ENCODE data around the gene AUH.

AUH gene

GRCh38 chr9:91246846-91247245, 114.9 kb downstream of the AUH start:
- no peak overlapping the region for H3K4me3 ChIP-seq (ENCODE audit: low read depth in 1 of 5, low read length in 5 of 5)
- no peaks in the 10 kb centered on the region for H3K27me3 ChIP-seq (ENCODE audit: control insufficient read depth in 5 of 5, insufficient read depth in 4 of 5, low read length in 5 of 5)
- no peaks in the 10 kb centered on the region for H3K4me1 ChIP-seq (ENCODE audit: control insufficient read depth in 5 of 5, insufficient read depth in 5 of 5, low read length in 5 of 5)
- H3K9ac ChIP-seq (ENCODE audit: low read length in 5 of 5), result no peak overlapping the region
- no peak overlapping the region for H3K27ac ChIP-seq (ENCODE audit: low read depth, low read length)
- no peaks in the 10 kb centered on the region for H3K9me3 ChIP-seq (ENCODE audit: control insufficient read depth in 5 of 5, low read length in 5 of 5)
- peaks cover 0 to 4% (median 0%) of the 10 kb centered on the region in 5 donors for H3K36me3 ChIP-seq (ENCODE audit: control insufficient read depth in 5 of 5, insufficient read depth in 5 of 5, low read length in 5 of 5)

- no peak overlapping the region for H3K27ac ChIP-seq (ENCODE audit: low read depth, low read length)
Observed at GRCh38 chr9:91245431-91246313, 116.0 kb downstream of the AUH start.

GRCh38 chr9:91243029-91243428, 118.7 kb downstream of the AUH start:
- no peaks in the 10 kb centered on the region for H3K27me3 ChIP-seq (ENCODE audit: control insufficient read depth in 5 of 5, insufficient read depth in 4 of 5, low read length in 5 of 5)
- H3K9ac ChIP-seq (ENCODE audit: low read length in 5 of 5), result no peak overlapping the region
- H3K4me3 ChIP-seq (ENCODE audit: low read depth in 1 of 5, low read length in 5 of 5), result no peak overlapping the region
- H3K4me1 ChIP-seq (ENCODE audit: control insufficient read depth in 5 of 5, insufficient read depth in 5 of 5, low read length in 5 of 5), result no peaks in the 10 kb centered on the region
- peaks cover 0 to 4% (median 0%) of the 10 kb centered on the region in 5 donors for H3K36me3 ChIP-seq (ENCODE audit: control insufficient read depth in 5 of 5, insufficient read depth in 5 of 5, low read length in 5 of 5)
- no peak overlapping the region for H3K27ac ChIP-seq (ENCODE audit: low read depth, low read length)
- no peaks in the 10 kb centered on the region for H3K9me3 ChIP-seq (ENCODE audit: control insufficient read depth in 5 of 5, low read length in 5 of 5)

More at GRCh38 chr9:91245431-91246313, 116.0 kb downstream of the AUH start:
- H3K9ac ChIP-seq (ENCODE audit: low read length in 5 of 5), result no peak overlapping the region
- H3K9me3 ChIP-seq (ENCODE audit: control insufficient read depth in 5 of 5, low read length in 5 of 5), result no peaks in the 10 kb centered on the region
- peaks cover 0 to 4% (median 0%) of the 10 kb centered on the region in 5 donors for H3K36me3 ChIP-seq (ENCODE audit: control insufficient read depth in 5 of 5, insufficient read depth in 5 of 5, low read length in 5 of 5)
- no peaks in the 10 kb centered on the region for H3K4me1 ChIP-seq (ENCODE audit: control insufficient read depth in 5 of 5, insufficient read depth in 5 of 5, low read length in 5 of 5)
- H3K4me3 ChIP-seq (ENCODE audit: low read depth in 1 of 5, low read length in 5 of 5), result no peak overlapping the region
- no peaks in the 10 kb centered on the region for H3K27me3 ChIP-seq (ENCODE audit: control insufficient read depth in 5 of 5, insufficient read depth in 4 of 5, low read length in 5 of 5)

DNA sequence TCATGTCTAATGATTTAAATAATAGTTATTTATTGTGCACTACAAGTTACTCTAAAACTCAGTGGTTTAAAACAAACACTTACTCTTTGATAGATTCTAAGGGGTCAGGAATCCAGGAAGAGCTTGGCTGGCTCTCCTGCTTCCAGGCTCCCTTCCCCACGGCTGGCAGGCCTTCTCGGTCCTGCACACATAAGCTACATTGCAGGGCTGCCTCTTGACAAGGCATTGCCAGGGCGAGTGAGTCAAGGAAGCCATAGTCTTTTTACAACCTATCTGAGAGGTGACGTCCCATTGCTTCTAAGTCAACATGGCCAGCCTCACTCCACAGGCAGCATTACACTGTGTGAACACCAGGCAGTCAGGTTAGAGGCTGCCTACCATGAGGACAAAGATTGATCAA, 119.8 kb downstream of the AUH start:
- Histone ChIP-seq H3K4me3 (ENCODE audit: low read depth in 1 of 5, low read length in 5 of 5) (no peak overlapping the region), H3K4me1 (ENCODE audit: control insufficient read depth in 5 of 5, insufficient read depth in 5 of 5, low read length in 5 of 5) (no peaks in the 10 kb centered on the region), H3K9ac (ENCODE audit: low read length in 5 of 5) (no peak overlapping the region), H3K27me3 (ENCODE audit: control insufficient read depth in 5 of 5, insufficient read depth in 4 of 5, low read length in 5 of 5) (no peaks in the 10 kb centered on the region), H3K27ac (ENCODE audit: low read depth, low read length) (no peak overlapping the region), H3K36me3 (ENCODE audit: control insufficient read depth in 5 of 5, insufficient read depth in 5 of 5, low read length in 5 of 5) (peaks cover 0 to 4% (median 0%) of the 10 kb centered on the region in 5 donors), H3K9me3 (ENCODE audit: control insufficient read depth in 5 of 5, low read length in 5 of 5) (no peaks in the 10 kb centered on the region)

DNA sequence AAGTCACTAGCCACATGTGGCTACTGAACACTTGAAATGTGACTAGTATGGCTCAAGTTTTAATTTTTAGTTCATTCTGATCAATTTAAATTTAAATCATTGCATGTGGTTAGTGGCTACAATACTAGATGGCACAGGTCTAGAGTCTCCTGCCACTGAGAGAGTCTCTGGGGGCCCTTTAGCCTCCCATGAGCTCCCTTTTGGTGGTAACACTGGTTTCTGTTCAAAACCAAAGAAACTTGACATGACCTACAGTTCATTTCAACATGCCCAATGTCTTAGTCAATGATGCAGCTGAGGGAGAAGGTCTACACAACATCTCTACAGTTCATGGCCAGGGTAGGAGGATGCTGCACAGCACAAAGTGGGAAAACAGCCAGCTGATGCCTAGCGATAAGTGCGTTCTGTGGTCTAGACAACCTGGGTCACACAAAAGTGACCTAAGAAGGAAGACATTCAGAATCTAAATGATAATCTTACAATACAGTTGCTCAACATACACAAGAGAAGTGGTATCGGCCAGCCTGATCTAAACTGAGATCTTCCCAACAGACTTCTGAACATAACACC, 121.0 kb downstream of the AUH start:
- no peaks in the 10 kb centered on the region for H3K4me1 ChIP-seq (ENCODE audit: control insufficient read depth in 5 of 5, insufficient read depth in 5 of 5, low read length in 5 of 5)
- no peak overlapping the region for H3K27ac ChIP-seq (ENCODE audit: low read depth, low read length)

GRCh38 chr9:91239367-91240111, 122.2 kb downstream of the AUH start:
- Histone ChIP-seq H3K27me3 (ENCODE audit: control insufficient read depth in 5 of 5, insufficient read depth in 4 of 5, low read length in 5 of 5) (no peaks in the 10 kb centered on the region), H3K9ac (ENCODE audit: low read length in 5 of 5) (no peak overlapping the region), H3K4me3 (ENCODE audit: low read depth in 1 of 5, low read length in 5 of 5) (no peak overlapping the region), H3K9me3 (ENCODE audit: control insufficient read depth in 5 of 5, low read length in 5 of 5) (no peaks in the 10 kb centered on the region), H3K4me1 (ENCODE audit: control insufficient read depth in 5 of 5, insufficient read depth in 5 of 5, low read length in 5 of 5) (no peaks in the 10 kb centered on the region), H3K36me3 (ENCODE audit: control insufficient read depth in 5 of 5, insufficient read depth in 5 of 5, low read length in 5 of 5) (peaks cover 0 to 4% (median 0%) of the 10 kb centered on the region in 5 donors), H3K27ac (ENCODE audit: low read depth, low read length) (no peak overlapping the region)

More for the DNA sequence above, 121.0 kb downstream of the AUH start:
- Histone ChIP-seq H3K9ac (ENCODE audit: low read length in 5 of 5) (no peak overlapping the region), H3K27me3 (ENCODE audit: control insufficient read depth in 5 of 5, insufficient read depth in 4 of 5, low read length in 5 of 5) (no peaks in the 10 kb centered on the region), H3K36me3 (ENCODE audit: control insufficient read depth in 5 of 5, insufficient read depth in 5 of 5, low read length in 5 of 5) (peaks cover 0 to 4% (median 0%) of the 10 kb centered on the region in 5 donors), H3K9me3 (ENCODE audit: control insufficient read depth in 5 of 5, low read length in 5 of 5) (no peaks in the 10 kb centered on the region), H3K4me3 (ENCODE audit: low read depth in 1 of 5, low read length in 5 of 5) (no peak overlapping the region)

DNA sequence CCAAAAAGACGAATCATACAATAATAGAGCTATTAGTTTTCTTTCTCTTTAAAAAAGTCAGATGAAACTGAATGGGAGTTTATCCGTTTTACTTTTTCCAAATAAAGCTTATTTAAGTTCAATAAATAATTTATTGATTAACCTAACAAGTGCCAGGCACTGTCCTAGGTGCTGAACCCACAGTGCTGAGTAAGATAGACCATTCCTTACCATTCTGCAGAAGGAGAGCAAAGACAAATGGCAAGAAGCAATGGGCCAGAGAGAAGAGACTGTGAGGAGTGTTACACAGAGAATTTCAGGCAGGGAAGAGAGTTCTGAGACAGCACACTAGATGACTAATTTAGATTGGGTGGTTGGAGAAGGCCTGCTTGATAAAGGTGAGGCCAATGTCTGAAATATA, 127.2 kb downstream of the AUH start:
- H3K4me3 ChIP-seq (ENCODE audit: low read depth in 1 of 5, low read length in 5 of 5), result no peak overlapping the region
- H3K9me3 ChIP-seq (ENCODE audit: control insufficient read depth in 5 of 5, low read length in 5 of 5), result no peaks in the 10 kb centered on the region
- no peaks in the 10 kb centered on the region for H3K4me1 ChIP-seq (ENCODE audit: control insufficient read depth in 5 of 5, insufficient read depth in 5 of 5, low read length in 5 of 5)
- no peaks in the 10 kb centered on the region for H3K27me3 ChIP-seq (ENCODE audit: control insufficient read depth in 5 of 5, insufficient read depth in 4 of 5, low read length in 5 of 5)
- H3K9ac ChIP-seq (ENCODE audit: low read length in 5 of 5), result no peak overlapping the region
- no peak overlapping the region for H3K27ac ChIP-seq (ENCODE audit: low read depth, low read length)
- no peaks in the 10 kb centered on the region for H3K36me3 ChIP-seq (ENCODE audit: control insufficient read depth in 5 of 5, insufficient read depth in 5 of 5, low read length in 5 of 5)

GRCh38 chr9:91231619-91232018, 130.1 kb downstream of the AUH start:
- Histone ChIP-seq H3K27ac (ENCODE audit: low read depth, low read length) (no peak overlapping the region), H3K9ac (ENCODE audit: low read length in 5 of 5) (no peak overlapping the region), H3K9me3 (ENCODE audit: control insufficient read depth in 5 of 5, low read length in 5 of 5) (no peaks in the 10 kb centered on the region), H3K4me3 (ENCODE audit: low read depth in 1 of 5, low read length in 5 of 5) (no peak overlapping the region), H3K27me3 (ENCODE audit: control insufficient read depth in 5 of 5, insufficient read depth in 4 of 5, low read length in 5 of 5) (no peaks in the 10 kb centered on the region), H3K4me1 (ENCODE audit: control insufficient read depth in 5 of 5, insufficient read depth in 5 of 5, low read length in 5 of 5) (no peaks in the 10 kb centered on the region), H3K36me3 (ENCODE audit: control insufficient read depth in 5 of 5, insufficient read depth in 5 of 5, low read length in 5 of 5) (no peaks in the 10 kb centered on the region)

DNA sequence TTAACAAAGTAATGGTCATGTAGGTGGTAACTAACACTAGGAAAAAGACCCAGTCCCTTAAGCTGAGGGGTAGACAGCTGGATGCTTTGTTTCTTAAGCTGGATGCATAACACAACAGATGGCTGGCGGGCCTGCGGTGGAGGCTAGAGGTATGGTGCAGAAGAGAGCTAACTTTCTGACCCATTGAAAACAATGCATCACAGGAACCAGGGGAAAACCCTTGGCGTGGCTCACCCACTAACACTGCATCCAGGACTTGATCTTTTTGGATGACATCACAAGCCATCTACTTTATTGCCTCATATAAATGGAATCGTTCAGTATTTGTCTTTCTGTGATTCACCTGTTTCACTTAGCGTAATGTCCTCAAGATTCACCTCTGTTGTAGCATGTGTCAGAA, 138.7 kb downstream of the AUH start:
- no peak overlapping the region for H3K9ac ChIP-seq (ENCODE audit: low read length in 5 of 5)
- no peak overlapping the region for H3K27ac ChIP-seq (ENCODE audit: low read depth, low read length)
- H3K4me1 ChIP-seq (ENCODE audit: control insufficient read depth in 5 of 5, insufficient read depth in 5 of 5, low read length in 5 of 5), result no peaks in the 10 kb centered on the region
- H3K4me3 ChIP-seq (ENCODE audit: low read depth in 1 of 5, low read length in 5 of 5), result no peak overlapping the region
- H3K27me3 ChIP-seq (ENCODE audit: control insufficient read depth in 5 of 5, insufficient read depth in 4 of 5, low read length in 5 of 5), result no peaks in the 10 kb centered on the region
- H3K36me3 ChIP-seq (ENCODE audit: control insufficient read depth in 5 of 5, insufficient read depth in 5 of 5, low read length in 5 of 5), result peaks cover 1 to 16% (median 5%) of the 10 kb centered on the region in 5 donors
- no peaks in the 10 kb centered on the region for H3K9me3 ChIP-seq (ENCODE audit: control insufficient read depth in 5 of 5, low read length in 5 of 5)

GRCh38 chr9:91222457-91222856, 139.3 kb downstream of the AUH start:
- no peaks in the 10 kb centered on the region for H3K4me1 ChIP-seq (ENCODE audit: control insufficient read depth in 5 of 5, insufficient read depth in 5 of 5, low read length in 5 of 5)
- H3K9me3 ChIP-seq (ENCODE audit: control insufficient read depth in 5 of 5, low read length in 5 of 5), result no peaks in the 10 kb centered on the region
- H3K36me3 ChIP-seq (ENCODE audit: control insufficient read depth in 5 of 5, insufficient read depth in 5 of 5, low read length in 5 of 5), result peaks cover 3 to 20% (median 8%) of the 10 kb centered on the region in 5 donors
- no peak overlapping the region for H3K4me3 ChIP-seq (ENCODE audit: low read depth in 1 of 5, low read length in 5 of 5)
- no peak overlapping the region for H3K27ac ChIP-seq (ENCODE audit: low read depth, low read length)
- H3K27me3 ChIP-seq (ENCODE audit: control insufficient read depth in 5 of 5, insufficient read depth in 4 of 5, low read length in 5 of 5), result no peaks in the 10 kb centered on the region
- no peak overlapping the region for H3K9ac ChIP-seq (ENCODE audit: low read length in 5 of 5)
